HepG2 (cell line): ENCODE results near the gene CD46. TPM values are rescaled to one million over a fixed set of nuclear protein-coding genes. Genes with fewer than 3 reads are reported as not detected.
A peak's percentile ranks its signal among the peaks of the same experiment; 100 is the strongest.

Experiments used
- AKAP8 ChIP-seq: sonication (generic); formaldehyde crosslinking; IDR thresholded peaks from 2 replicates; pipeline ENCODE4 v1.5.1; 2020; ENCODE audit warnings: mild to moderate bottlenecking, missing genetic modification reagents
- ATF1 ChIP-seq: IDR thresholded peaks from 2 replicates; pipeline ENCODE4 v1.6.1; 2016; ENCODE audit warnings: mild to moderate bottlenecking, control low read depth
- EP300 ChIP-seq, 3 experiments: sonication (generic) in 1 of 3; formaldehyde crosslinking in 1 of 3; IDR thresholded peaks; 2 replicates each; pipeline versions ENCODE4 v1.5.1 to v1.6.1; 2011 to 2020; ENCODE audit warnings: low read depth in 2 of 3, low read length in 2 of 3, borderline replicate concordance in 1 of 3, improper control_type of control experiment in 1 of 3, mild to moderate bottlenecking in 1 of 3, missing genetic modification reagents in 1 of 3, moderate library complexity in 1 of 3
- HOXD1 ChIP-seq: sonication (generic); formaldehyde crosslinking; IDR thresholded peaks from 2 replicates; pipeline ENCODE4 v1.5.0; 2020; ENCODE audit warnings: missing genetic modification reagents
- IKZF4 ChIP-seq: sonication (generic); formaldehyde crosslinking; IDR thresholded peaks from 2 replicates; pipeline ENCODE4 v1.5.1; 2020; ENCODE audit warnings: borderline replicate concordance, mild to moderate bottlenecking, low read depth, missing genetic modification reagents; ENCODE audit errors: not compliant biosample characterization
- MAX ChIP-seq: IDR thresholded peaks from 2 replicates; pipeline ENCODE4 v1.6.1; 2012; ENCODE audit warnings: inconsistent platforms
- MTERF4 ChIP-seq: sonication (generic); formaldehyde crosslinking; IDR thresholded peaks from 2 replicates; pipeline ENCODE4 v1.8.0; 2023; ENCODE audit warnings: mild to moderate bottlenecking, missing genetic modification reagents
- NCOR1 ChIP-seq: fragments of 200-600 bp; sonication (generic); IDR thresholded peaks from 2 replicates; pipeline ENCODE4 v1.7.0; 2017; ENCODE audit warnings: antibody characterized with exemption, low read length, borderline replicate concordance
- PTBP1 ChIP-seq: fragments of 200-400 bp; formaldehyde crosslinking; IDR thresholded peaks from 2 replicates; pipeline ENCODE4 v1.6.1; 2018; ENCODE audit warnings: low read length, low read depth; ENCODE audit not compliant: poor library complexity, severe bottlenecking
- SAP130 ChIP-seq: IDR thresholded peaks from 2 replicates; pipeline ENCODE4 v1.6.1; 2016; ENCODE audit warnings: low read depth
- U2AF2 ChIP-seq: fragments of 200-400 bp; formaldehyde crosslinking; IDR thresholded peaks from 2 replicates; pipeline ENCODE4 v1.6.1; 2017; ENCODE audit warnings: low read depth, mild to moderate bottlenecking, low read length
- ZBTB21 ChIP-seq: sonication (generic); formaldehyde crosslinking; IDR thresholded peaks from 2 replicates; pipeline ENCODE4 v1.4.0; 2020; ENCODE audit warnings: missing genetic modification reagents
- ZBTB33 ChIP-seq: sonication (generic); formaldehyde crosslinking; IDR thresholded peaks from 2 replicates; pipeline ENCODE4 v1.4.0; 2020; ENCODE audit warnings: missing genetic modification reagents
- ZHX1 ChIP-seq: sonication (generic); formaldehyde crosslinking; IDR thresholded peaks from 2 replicates; pipeline ENCODE4 v1.8.1; 2022; ENCODE audit warnings: low read depth, mild to moderate bottlenecking, missing genetic modification reagents
- ZIK1 ChIP-seq: sonication (generic); formaldehyde crosslinking; IDR thresholded peaks from 2 replicates; pipeline ENCODE4 v1.5.0; 2020; ENCODE audit warnings: mild to moderate bottlenecking, low read depth, missing genetic modification reagents, borderline replicate concordance
- ZNF513 ChIP-seq: sonication (generic); formaldehyde crosslinking; conservative IDR thresholded peaks from 2 replicates; pipeline ENCODE4 v1.5.0; 2020; ENCODE audit warnings: missing genetic modification reagents
- ZNF670 ChIP-seq: sonication (generic); formaldehyde crosslinking; IDR thresholded peaks from 2 replicates; pipeline ENCODE4 v1.8.0; 2022; ENCODE audit warnings: mild to moderate bottlenecking, missing genetic modification reagents, borderline replicate concordance
- ZSCAN31 ChIP-seq: sonication (generic); formaldehyde crosslinking; IDR thresholded peaks from 2 replicates; pipeline ENCODE4 v1.5.0; 2020; ENCODE audit warnings: low read depth, mild to moderate bottlenecking, missing genetic modification reagents
- polyA plus RNA-seq, 8 experiments: library from polyadenylated mRNA; depleted of rRNA in 3 of 8; stranded (reverse) in 7 of 8; unstranded in 1 of 8; fragments of >200 nt; fragmentation: Illumina TruSeq in 4 of 8; extraction: Trizol in 4 of 8; gene quantifications; 2 replicates each; pipeline versions ENCODE4 v1.2.1 to v1.2.3, GENCODE V29; 2011 to 2016; ENCODE audit warnings: low read depth in 4 of 8, missing spikeins in 1 of 8, mixed read lengths in 1 of 8; ENCODE audit not compliant: insufficient read depth in 1 of 8
- total RNA-seq, 5 experiments: library from RNA; depleted of rRNA; stranded (reverse); fragments of >200 nt; fragmentation: Illumina TruSeq; extraction: Trizol; gene quantifications; 2 replicates each; pipeline ENCODE4 v1.2.3, GENCODE V29; 2016; ENCODE audit warnings: low read depth in 1 of 5
- TF ChIP-seq, protein P1 (sequence below): sonication (generic); formaldehyde crosslinking; IDR thresholded peaks from 2 replicates; pipeline ENCODE4 v1.8.0; 2022; ENCODE audit warnings: mild to moderate bottlenecking, missing genetic modification reagents, borderline replicate concordance

The CD46 gene
- total and polyA plus RNA-seq, 2 of the 13 experiments (the other 11 are each of a cell fraction or from before 2014, with no cell fraction given), result 130 to 277 TPM

DNA sequence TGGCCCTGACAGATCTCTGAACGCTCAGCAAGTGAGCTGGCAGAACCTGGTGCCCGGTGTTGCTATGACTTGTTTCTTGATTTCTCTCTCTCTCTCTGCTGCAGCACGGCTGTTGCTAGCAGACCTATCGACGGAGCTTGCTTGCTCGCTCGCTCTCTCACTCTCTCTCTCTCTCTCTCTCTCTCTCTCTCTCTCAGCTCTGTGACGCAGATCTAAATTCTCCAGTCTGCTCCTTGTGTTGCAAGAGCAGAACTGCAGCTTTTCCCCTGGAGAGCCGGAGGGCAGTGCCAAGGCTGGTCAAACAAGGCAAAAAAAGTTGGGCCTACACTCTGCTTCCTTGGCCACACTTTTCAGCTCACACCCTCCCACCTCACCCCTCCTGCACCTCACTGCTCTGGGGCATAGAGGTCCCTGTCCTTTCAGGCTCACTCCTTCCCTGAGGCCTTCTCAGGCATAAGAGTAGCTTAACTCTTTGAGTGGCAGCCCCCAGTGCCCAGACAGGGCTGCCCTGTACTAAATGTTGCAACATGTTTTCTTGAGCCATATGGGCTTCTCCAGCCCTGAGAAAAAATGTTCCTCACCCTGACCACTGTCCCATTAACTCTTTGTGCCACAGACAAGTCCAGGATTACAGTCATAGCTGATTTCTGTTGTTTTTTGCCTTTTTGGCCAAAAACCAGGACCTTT lies 72.2 kb downstream of the CD46 start (continued):
- TF ChIP-seq ZHX1 (CRISPR knock-in tag) (0 out of 2 replicates have a peak, but pooled peaks have one; percentile 50), AKAP8 (no peak), ZNF513 (no peak), NCOR1 (peak; percentile 73; the same call in 1 of the 2 replicates), MAX (peak; percentile 44; the same call in 1 of the 2 replicates), ATF1 (CRISPR knock-in tag) (peak; percentile 66), SAP130 (CRISPR knock-in tag) (peak; percentile 66), ZBTB33 (CRISPR knock-in tag) (0 out of 2 replicates have a peak, but pooled peaks have one; percentile 14), ZSCAN31 (CRISPR knock-in tag) (no peak), PTBP1 (no peak), ZNF670 (no peak), ZBTB21 (CRISPR knock-in tag) (peak; percentile 73), ZIK1 (no peak), HOXD1 (CRISPR knock-in tag) (no peak), EP300 (IDR thresholded peaks at IDR 0.05; ENCODE audit: low read depth in 2 of 2, low read length in 2 of 2) (peak; percentile 26 to 31; a peak in 1 of 4 replicates), EP300 (CRISPR knock-in tag; IDR thresholded peaks at IDR 0.05; ENCODE audit: borderline replicate concordance) (no peak), MTERF4 (CRISPR knock-in tag) (no peak), U2AF2 (no peak), IKZF4 (CRISPR knock-in tag) (no peak)
- TF ChIP-seq, protein P1, sequence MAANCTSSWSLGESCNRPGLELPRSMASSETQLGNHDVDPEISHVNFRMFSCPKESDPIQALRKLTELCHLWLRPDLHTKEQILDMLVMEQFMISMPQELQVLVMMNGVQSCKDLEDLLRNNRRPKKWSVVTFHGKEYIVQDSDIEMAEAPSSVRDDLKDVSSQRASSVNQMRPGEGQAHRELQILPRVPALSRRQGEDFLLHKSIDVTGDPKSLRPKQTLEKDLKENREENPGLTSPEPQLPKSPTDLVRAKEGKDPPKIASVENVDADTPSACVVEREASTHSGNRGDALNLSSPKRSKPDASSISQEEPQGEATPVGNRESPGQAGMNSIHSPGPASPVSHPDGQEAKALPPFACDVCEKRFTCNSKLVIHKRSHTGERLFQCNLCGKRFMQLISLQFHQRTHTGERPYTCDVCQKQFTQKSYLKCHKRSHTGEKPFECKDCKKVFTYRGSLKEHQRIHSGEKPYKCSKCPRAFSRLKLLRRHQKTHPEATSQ (CRISPR knock-in tag), result no peak
